Upper lobe of left lung (tissue), 6 donors: Measurements from ENCODE around the gene MLX. TPM values are rescaled to one million over a fixed set of nuclear protein-coding genes. Genes with fewer than 3 reads are reported as not detected.
"Not testable (repeated sequence)": the region's sequence is repeated elsewhere in the genome, so short reads cannot be mapped to it uniquely, and the experiment has no call there.

Experiments
- ATAC-seq, 2 donors: fragments of 200-7000 bp; cut with Tn5 transposase; one replicate each; pipeline ENCODE4 v1.9.1; 2022; ENCODE audit warnings: mild to moderate bottlenecking in 2 of 2, moderate library complexity in 2 of 2; ENCODE audit not compliant: low FRiP score in 2 of 2
- DNase-seq, 2 donors: peaks; one replicate each; pipeline ENCODE4 v3.0.0-alpha.2; 2019 to 2020
- H3K27ac ChIP-seq, 4 donors: fragments of 200-600 bp; sonication (generic); one replicate each; pipeline ENCODE4 v1.5.1; 2016 to 2019
- H3K27me3 ChIP-seq, 4 donors: fragments of 200-600 bp; sonication (generic); one replicate each; pipeline ENCODE4 v1.5.1; 2017 to 2019
- H3K36me3 ChIP-seq, 4 donors: fragments of 200-600 bp; sonication (generic); one replicate each; pipeline ENCODE4 v1.5.1; 2016 to 2019
- H3K4me1 ChIP-seq, 4 donors: fragments of 200-600 bp; sonication (generic); one replicate each; pipeline ENCODE4 v1.5.1; 2018 to 2019
- H3K4me3 ChIP-seq, 4 donors: fragments of 200-600 bp; sonication (generic); one replicate each; pipeline ENCODE4 v1.5.1; 2017 to 2019; ENCODE audit warnings: mild to moderate bottlenecking in 2 of 4, moderate library complexity in 1 of 4
- H3K9me3 ChIP-seq, 4 donors: fragments of 200-600 bp; sonication (generic); one replicate each; pipeline ENCODE4 v1.5.1; 2018 to 2019
- EP300 ChIP-seq, 4 donors: sonication (generic); formaldehyde crosslinking; IDR thresholded peaks; one replicate each; pipeline ENCODE4 v1.5.1; 2017; ENCODE audit warnings: antibody characterized with exemption in 4 of 4, control low read depth in 2 of 4
- POLR2A ChIP-seq, 4 donors: fragments of 450-650 bp; IDR thresholded peaks; one replicate each; pipeline ENCODE4 v1.5.1; 2016 to 2017; ENCODE audit warnings: antibody characterized with exemption in 4 of 4, mild to moderate bottlenecking in 2 of 4
- POLR2AphosphoS5 ChIP-seq, 2 donors: sonication (generic); formaldehyde crosslinking; IDR thresholded peaks; one replicate each; pipeline ENCODE4 v1.5.1; 2017; ENCODE audit warnings: antibody characterized with exemption in 2 of 2
- WGBS, 2 donors: methylation state at CpG; one replicate each; pipeline ENCODE4 v1.1.5; 2017 to 2018; 5-methylcytosine and 5-hydroxymethylcytosine counted together
- total RNA-seq, 6 donors: library from RNA; depleted of rRNA in 4 of 6; stranded (reverse); fragments of >200 nt in 4 of 6; gene quantifications; one replicate each; pipeline versions ENCODE4 v1.1.0 to v1.2.1, GENCODE V29; 2016 to 2021
- TF ChIP-seq, protein P1 (sequence below), 6 experiments: fragments of 450-650 bp in 4 of 6; fragments of 200-600 bp in 2 of 6; sonication (generic) in 2 of 6; IDR thresholded peaks; one replicate each; pipeline ENCODE4 v1.5.1; 2016 to 2019; ENCODE audit warnings: antibody characterized with exemption in 6 of 6
- donor health status: DM: no; HTN: no; CAD: no; lungs with moderate emphysema.
- donor health status: DM: no; HTN: yes; CAD: no; lungs with severe emphysema.

MLX gene
- total RNA-seq, 6 donors from 2014 or later: 61.8 to 104 (median 83.5) TPM

DNA sequence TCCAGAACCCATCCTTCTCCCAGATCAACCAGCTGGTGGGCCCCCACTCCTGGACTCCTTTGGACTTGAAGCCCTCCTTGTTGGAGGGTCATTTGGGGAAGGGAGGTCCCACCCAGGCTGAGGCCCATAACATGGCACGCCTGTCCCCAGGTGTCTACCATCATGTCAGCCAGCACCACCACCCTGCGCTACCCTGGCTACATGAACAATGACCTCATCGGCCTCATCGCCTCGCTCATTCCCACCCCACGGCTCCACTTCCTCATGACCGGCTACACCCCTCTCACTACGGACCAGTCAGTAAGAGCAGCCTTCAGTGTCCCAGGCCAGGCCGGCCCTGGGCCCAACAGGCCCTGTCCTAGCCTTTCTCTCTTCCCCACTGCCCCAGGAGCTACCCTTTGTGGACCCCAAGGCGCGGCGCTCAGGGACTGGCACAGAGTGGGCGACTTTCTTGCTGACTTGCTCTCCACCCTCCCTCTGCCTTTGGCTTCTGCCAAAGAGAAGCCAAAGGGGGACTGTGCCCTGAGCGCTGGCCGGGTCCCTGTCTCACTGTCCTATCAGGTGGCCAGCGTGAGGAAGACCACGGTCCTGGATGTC lies 46.9 kb downstream of the MLX start:
- Histone ChIP-seq H3K4me1 (peaks cover 10 to 17% (median 16%) of the 10 kb centered on the region in 4 donors), H3K4me3 (no peak overlapping the region), H3K9me3 (no peaks in the 10 kb centered on the region), H3K27me3 (no peaks in the 10 kb centered on the region), H3K27ac (no peak overlapping the region), H3K36me3 (peaks cover 10 to 45% (median 36%) of the 10 kb centered on the region in 4 donors)
- DNase-seq (no peak), ATAC-seq (no peak)
- TF ChIP-seq, protein P1, sequence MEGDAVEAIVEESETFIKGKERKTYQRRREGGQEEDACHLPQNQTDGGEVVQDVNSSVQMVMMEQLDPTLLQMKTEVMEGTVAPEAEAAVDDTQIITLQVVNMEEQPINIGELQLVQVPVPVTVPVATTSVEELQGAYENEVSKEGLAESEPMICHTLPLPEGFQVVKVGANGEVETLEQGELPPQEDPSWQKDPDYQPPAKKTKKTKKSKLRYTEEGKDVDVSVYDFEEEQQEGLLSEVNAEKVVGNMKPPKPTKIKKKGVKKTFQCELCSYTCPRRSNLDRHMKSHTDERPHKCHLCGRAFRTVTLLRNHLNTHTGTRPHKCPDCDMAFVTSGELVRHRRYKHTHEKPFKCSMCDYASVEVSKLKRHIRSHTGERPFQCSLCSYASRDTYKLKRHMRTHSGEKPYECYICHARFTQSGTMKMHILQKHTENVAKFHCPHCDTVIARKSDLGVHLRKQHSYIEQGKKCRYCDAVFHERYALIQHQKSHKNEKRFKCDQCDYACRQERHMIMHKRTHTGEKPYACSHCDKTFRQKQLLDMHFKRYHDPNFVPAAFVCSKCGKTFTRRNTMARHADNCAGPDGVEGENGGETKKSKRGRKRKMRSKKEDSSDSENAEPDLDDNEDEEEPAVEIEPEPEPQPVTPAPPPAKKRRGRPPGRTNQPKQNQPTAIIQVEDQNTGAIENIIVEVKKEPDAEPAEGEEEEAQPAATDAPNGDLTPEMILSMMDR (IDR thresholded peaks at IDR 0.05): no peak
- TF ChIP-seq POLR2A (IDR thresholded peaks at IDR 0.05): no peak
- no peak for TF ChIP-seq EP300 (IDR thresholded peaks at IDR 0.05)
- no peak for TF ChIP-seq POLR2AphosphoS5 (IDR thresholded peaks at IDR 0.05)
- 98% methylated on average over 13 to 17 of the region's 17 CpGs for WGBS, 2 donors

DNA sequence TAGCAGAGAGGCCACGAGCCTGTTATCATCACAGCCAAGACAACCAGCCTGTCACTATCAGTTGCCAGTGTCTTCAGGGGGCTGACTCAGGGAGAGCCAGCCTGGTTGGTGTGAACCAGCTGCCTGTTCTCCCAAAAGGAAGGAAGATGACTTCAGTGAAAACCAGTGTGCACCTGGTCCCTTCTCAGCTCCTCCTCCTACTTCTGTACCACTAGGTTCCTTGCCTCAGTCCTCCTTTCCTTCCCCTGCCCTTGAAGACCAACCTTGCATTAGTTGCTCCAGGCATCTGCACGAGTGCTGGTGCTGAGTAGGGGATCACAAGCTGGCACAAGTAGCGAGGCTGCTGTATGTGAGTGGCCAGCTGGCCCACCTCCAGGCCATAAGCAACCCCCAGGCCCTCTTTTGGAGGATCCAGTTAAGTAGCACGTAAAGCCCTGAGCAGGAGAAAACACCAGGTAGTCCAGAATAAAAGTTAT lies 51.1 kb downstream of the MLX start:
- H3K27ac ChIP-seq: no peak overlapping the region
- peaks cover 0 to 11% (median 10%) of the 10 kb centered on the region in 4 donors for H3K4me1 ChIP-seq
- H3K27me3 ChIP-seq: no peaks in the 10 kb centered on the region
- ATAC-seq (no peak), DNase-seq (no peak)
- peaks cover 6 to 31% (median 25%) of the 10 kb centered on the region in 4 donors for H3K36me3 ChIP-seq
- no peaks in the 10 kb centered on the region for H3K9me3 ChIP-seq
- WGBS, 2 donors: 65 to 71% methylated on average over 4 of the region's 4 CpGs
- TF ChIP-seq, protein P1 (IDR thresholded peaks at IDR 0.05): no peak
- TF ChIP-seq EP300 (IDR thresholded peaks at IDR 0.05) (no peak), POLR2A (IDR thresholded peaks at IDR 0.05) (no peak), POLR2AphosphoS5 (IDR thresholded peaks at IDR 0.05) (no peak)
- H3K4me3 ChIP-seq: no peak overlapping the region

DNA sequence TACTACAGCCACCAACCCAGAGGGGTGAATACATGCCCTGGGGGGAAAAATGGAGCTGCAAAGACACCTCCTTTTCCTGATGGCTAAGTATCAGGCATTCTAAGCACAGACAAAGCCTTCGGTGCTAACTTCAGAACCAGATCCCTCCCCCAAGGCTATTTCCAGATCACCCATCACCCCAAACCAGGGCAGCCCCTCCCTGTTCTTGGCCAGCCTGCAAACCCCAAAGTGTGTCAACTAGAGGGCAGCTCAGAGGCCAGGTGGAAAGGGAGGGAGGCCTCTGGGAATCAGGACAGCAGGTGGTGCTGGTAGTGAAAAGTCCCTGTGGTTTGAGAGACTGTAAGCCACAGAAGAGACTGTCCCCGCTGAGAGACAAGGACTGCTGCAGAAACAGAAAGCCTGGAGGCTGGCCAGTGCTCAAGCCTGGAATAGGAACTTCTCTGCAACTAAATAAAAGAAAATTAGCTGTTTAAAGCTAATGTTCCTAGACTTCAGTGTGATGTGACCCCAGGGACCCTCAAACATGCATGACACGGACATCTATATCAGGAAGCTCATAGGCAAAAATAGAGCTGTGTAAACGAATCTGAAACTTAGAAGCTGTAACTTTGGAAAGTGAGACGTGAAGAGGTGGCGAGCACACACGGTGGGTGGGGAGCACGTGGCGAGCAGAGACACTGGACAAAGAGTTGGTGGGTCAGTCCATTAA lies 51.7 kb downstream of the MLX start:
- peak in 1 of 2 donors; percentile 73 for DNase-seq
- peak in 1 of 2 donors; percentile 42 for ATAC-seq
- no peak for TF ChIP-seq EP300 (IDR thresholded peaks at IDR 0.05)
- TF ChIP-seq, protein P1 (IDR thresholded peaks at IDR 0.05): peak in 2 of 6 experiments; percentile 15 to 16
- TF ChIP-seq POLR2A (IDR thresholded peaks at IDR 0.05): no peak
- no peak for TF ChIP-seq POLR2AphosphoS5 (IDR thresholded peaks at IDR 0.05)
- WGBS, 2 donors: 42 to 54% methylated on average over 8 to 9 of the region's 9 CpGs
- Histone ChIP-seq H3K9me3 (no peaks in the 10 kb centered on the region), H3K27me3 (no peaks in the 10 kb centered on the region), H3K4me3 (no peak overlapping the region), H3K4me1 (peaks cover 0 to 11% (median 10%) of the 10 kb centered on the region in 4 donors), H3K36me3 (peaks cover 6 to 25% (median 21%) of the 10 kb centered on the region in 4 donors), H3K27ac (no peak overlapping the region)

DNA sequence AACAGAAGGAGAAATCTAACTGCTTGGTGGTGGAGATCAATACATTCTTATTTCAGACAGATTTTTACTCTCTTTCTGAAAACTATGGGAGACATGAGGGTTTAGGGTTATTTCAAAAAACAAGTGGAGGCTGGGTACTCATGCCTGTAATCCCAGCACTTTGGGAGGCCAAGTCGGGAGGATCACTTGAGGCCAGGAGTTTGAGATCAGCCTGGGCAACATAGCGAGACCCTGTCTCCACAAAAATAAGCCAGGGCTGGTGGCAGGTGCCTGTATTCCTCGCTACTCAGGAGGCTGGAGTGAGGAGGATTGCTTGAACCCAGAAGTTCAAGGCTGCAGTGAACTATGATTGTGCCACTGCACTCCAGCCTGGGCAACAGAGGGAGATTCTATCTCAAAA lies 55.1 kb downstream of the MLX start:
- H3K36me3 ChIP-seq, H3K4me3 ChIP-seq, H3K27me3 ChIP-seq, ATAC-seq, DNase-seq, H3K9me3 ChIP-seq, H3K27ac ChIP-seq: not testable (repeated sequence)
- peaks cover 0 to 11% (median 10%) of the 10 kb centered on the region in 4 donors for H3K4me1 ChIP-seq
- 90 to 92% methylated on average over 3 of the region's 3 CpGs for WGBS, 2 donors

Other genes starting within 250 kb of the MLX start
- gene STAT3, start 178.7 kb upstream of the MLX start, total RNA-seq: 100 to 1,000 TPM; 228 to 335 (median 264) TPM
- gene CAVIN1, start 143.8 kb upstream of the MLX start, total RNA-seq: 100 to 1,000 TPM in 5 of 6 donors, 10 to 100 TPM in 1; 89.1 to 406 (median 307) TPM
- gene ATP6V0A1, start 108.2 kb upstream of the MLX start, total RNA-seq: 100 to 1,000 TPM in 3 of 6 donors, 10 to 100 TPM in 3; 68.3 to 212 (median 118) TPM
- 10 to 100 TPM; 36.7 to 97.4 (median 68.4) TPM for gene NAGLU, start 30.9 kb upstream of the MLX start, total RNA-seq
- 1 to 10 TPM in 5 of 6 donors, not detected in 1; 1.3 to 6.3 (median 1.7) TPM for gene HSD17B1, start 14.2 kb upstream of the MLX start, total RNA-seq
- gene COASY, start 5.0 kb upstream of the MLX start, total RNA-seq: 10 to 100 TPM; 34.7 to 71.1 (median 51.4) TPM
- 1 to 10 TPM in 5 of 6 donors, not detected in 1; 1.9 to 6.8 (median 3.8) TPM for gene PSMC3IP, start 10.6 kb downstream of the MLX start, total RNA-seq
- gene RETREG3, start 42.3 kb downstream of the MLX start, total RNA-seq: 10 to 100 TPM; 47.1 to 89.7 (median 59.9) TPM
- gene TUBG1, start 42.6 kb downstream of the MLX start, total RNA-seq: 10 to 100 TPM; 27.3 to 55.4 (median 31.8) TPM
- 100 to 1,000 TPM in 1 of 6 donors, 10 to 100 TPM in 5; 12.4 to 104 (median 15.2) TPM for gene TUBG2, start 92.2 kb downstream of the MLX start, total RNA-seq
- 10 to 100 TPM; 18.4 to 93.2 (median 28.4) TPM for gene PLEKHH3, start 109.9 kb downstream of the MLX start, total RNA-seq
- gene CCR10, start 114.7 kb downstream of the MLX start, total RNA-seq: 1 to 10 TPM in 4 of 6 donors, under 1 TPM in 2; 0.30 to 2.2 (median 1.4) TPM
- 10 to 100 TPM in 1 of 6 donors, 1 to 10 TPM in 5; 1.7 to 37.7 (median 4.3) TPM for gene CNTNAP1, start 115.4 kb downstream of the MLX start, total RNA-seq
- gene EZH1, start 177.9 kb downstream of the MLX start, total RNA-seq: 100 to 1,000 TPM in 1 of 6 donors, 10 to 100 TPM in 5; 30.7 to 122 (median 55.0) TPM
- gene RAMP2, start 194.1 kb downstream of the MLX start, total RNA-seq: 100 to 1,000 TPM in 1 of 6 donors, 10 to 100 TPM in 4, not detected in 1; 12.2 to 120 (median 55.8) TPM
- 10 to 100 TPM; 19.0 to 54.6 (median 36.7) TPM for gene VPS25, start 206.3 kb downstream of the MLX start, total RNA-seq
- 1 to 10 TPM in 1 of 6 donors, under 1 TPM in 3, not detected in 2; 0.15 to 1.8 (median 0.26) TPM for gene WNK4, start 213.5 kb downstream of the MLX start, total RNA-seq
- 10 to 100 TPM; 23.3 to 95.3 (median 67.4) TPM for gene COA3, start 231.6 kb downstream of the MLX start, total RNA-seq
- 1 to 10 TPM in 1 of 6 donors, under 1 TPM in 4, not detected in 1; 0.22 to 1.2 (median 0.39) TPM for gene CNTD1, start 231.8 kb downstream of the MLX start, total RNA-seq